GM18861 (cell line): ENCODE measurements around the gene UBFD1.
"Not testable (repeated sequence)": the region's sequence is repeated elsewhere in the genome, so short reads cannot be mapped to it uniquely, and the experiment has no call there.

Experiments used
- ATAC-seq: cut with Tn5 transposase; IDR thresholded peaks from one replicate; pipeline ENCODE4 v1.9.1; 2021; ENCODE audit not compliant: unreplicated experiment

Gene UBFD1

GRCh38 chr16:23527961-23528643 is 29.4 kb upstream of the UBFD1 start:
- no peak for ATAC-seq

GRCh38 chr16:23528644-23529310 is 28.8 kb upstream of the UBFD1 start:
- ATAC-seq = no peak

- ATAC-seq = no peak
Measured at GRCh38 chr16:23530062-23530461, 27.5 kb upstream of the UBFD1 start.

- no peak for ATAC-seq
Measured at GRCh38 chr16:23532448-23532847, 25.1 kb upstream of the UBFD1 start.

GRCh38 chr16:23534868-23535860 is 22.4 kb upstream of the UBFD1 start:
- no peak for ATAC-seq

GRCh38 chr16:23535901-23536300 is 21.6 kb upstream of the UBFD1 start:
- ATAC-seq = no peak

GRCh38 chr16:23537390-23537789 is 20.1 kb upstream of the UBFD1 start:
- no peak for ATAC-seq

- ATAC-seq = no peak
Measured at GRCh38 chr16:23538919-23539278, 18.6 kb upstream of the UBFD1 start.

- no peak for ATAC-seq
Measured at GRCh38 chr16:23539984-23540816, 17.3 kb upstream of the UBFD1 start.

GRCh38 chr16:23540817-23541178 is 16.7 kb upstream of the UBFD1 start:
- ATAC-seq = not testable (repeated sequence)

GRCh38 chr16:23544436-23544835 is 13.1 kb upstream of the UBFD1 start:
- no peak for ATAC-seq

- ATAC-seq = no peak
Measured at GRCh38 chr16:23549938-23550337, 7.6 kb upstream of the UBFD1 start.

- ATAC-seq = no peak
Measured at GRCh38 chr16:23552161-23552560, 5.4 kb upstream of the UBFD1 start.

- no peak for ATAC-seq
Measured at GRCh38 chr16:23554536-23554935, 3.0 kb upstream of the UBFD1 start.

GRCh38 chr16:23557779-23558702 is 514 bp downstream of the UBFD1 start:
- ATAC-seq = no peak

GRCh38 chr16:23561586-23561985 is 4.1 kb downstream of the UBFD1 start:
- no peak for ATAC-seq

GRCh38 chr16:23562505-23562904 is 5.0 kb downstream of the UBFD1 start:
- ATAC-seq = no peak

GRCh38 chr16:23563186-23563585 is 5.7 kb downstream of the UBFD1 start:
- no peak for ATAC-seq

GRCh38 chr16:23564575-23565363 is 7.2 kb downstream of the UBFD1 start:
- no peak for ATAC-seq
